ENCODE data around the gene ZNF154. TPM values are rescaled to one million over a fixed set of nuclear protein-coding genes. Genes with fewer than 3 reads are reported as not detected.

ZNF154 gene
- total RNA-seq, 1 experiment from 2014 or later = 20.0 TPM

- TF ChIP-seq IRF1 (CRISPR knock-in tag; IDR thresholded peaks at IDR 0.05) (no peak), IRF2 (CRISPR knock-in tag; IDR thresholded peaks at IDR 0.05; ENCODE audit: borderline replicate concordance, low read depth) (no peak), ZBTB21 (CRISPR knock-in tag; IDR thresholded peaks at IDR 0.05; ENCODE audit: borderline replicate concordance) (no peak), OVOL2 (CRISPR knock-in tag; IDR thresholded peaks at IDR 0.05; ENCODE audit: borderline replicate concordance) (no peak)
These were observed 60.5 kb downstream of the ZNF154 start (continued) for GRCh38 chr19:57648331-57649003.

Other genes starting within 250 kb of the ZNF154 start
- gene ZNF772, start 231.6 kb downstream of the ZNF154 start, total RNA-seq (2021) = 13.1 to 15.0 TPM (median 14.0 TPM) in 3 replicates
- 9.0 to 11.3 TPM (median 9.1 TPM) in 3 replicates for gene ZNF419, start 221.5 kb downstream of the ZNF154 start, total RNA-seq (2021)
- gene ZNF773, start 209.3 kb downstream of the ZNF154 start, total RNA-seq (2021) = 6.3 to 8.6 TPM (median 6.8 TPM) in 3 replicates
- gene ZNF549, start 181.8 kb downstream of the ZNF154 start, total RNA-seq (2021) = 8.8 to 9.7 TPM (median 9.2 TPM) in 3 replicates
- 13.0 to 17.5 TPM (median 15.5 TPM) in 3 replicates for gene ZNF550, start 149.3 kb downstream of the ZNF154 start, total RNA-seq (2021)
- gene ZNF416, start 130.3 kb downstream of the ZNF154 start, total RNA-seq (2021) = 8.3 to 10.0 TPM (median 9.1 TPM) in 3 replicates
- gene ZIK1, start 125.1 kb downstream of the ZNF154 start, total RNA-seq (2021) = 30.0 to 31.5 TPM (median 31.1 TPM) in 3 replicates
- gene ZNF530, start 109.3 kb downstream of the ZNF154 start, total RNA-seq (2021) = 10.4 to 12.0 TPM (median 11.2 TPM) in 3 replicates
- gene ZNF134, start 95.0 kb downstream of the ZNF154 start, total RNA-seq (2021) = 46.8 to 53.1 TPM (median 52.5 TPM) in 3 replicates
- 13.5 to 17.6 TPM (median 14.3 TPM) in 3 replicates for gene ZNF211, start 76.0 kb downstream of the ZNF154 start, total RNA-seq (2021)
- gene ZSCAN4, start 40.3 kb downstream of the ZNF154 start, total RNA-seq (2021) = 0.09 to 0.13 TPM in 2 of 3 replicates, not detected in the other
- 30.2 to 32.4 TPM (median 31.3 TPM) in 3 replicates for gene ZNF551, start 27.2 kb downstream of the ZNF154 start, total RNA-seq (2021)
- 6.8 to 9.1 TPM (median 7.1 TPM) in 3 replicates for gene ZNF671, start 18.4 kb upstream of the ZNF154 start, total RNA-seq (2021)
- gene ZNF776, start 37.6 kb upstream of the ZNF154 start, total RNA-seq (2021) = 14.3 to 16.9 TPM (median 16.4 TPM) in 3 replicates
- 13.6 to 16.4 TPM (median 15.4 TPM) in 3 replicates for gene ZNF586, start 60.5 kb upstream of the ZNF154 start, total RNA-seq (2021)
- gene ZNF552, start 105.7 kb upstream of the ZNF154 start, total RNA-seq (2021) = 9.0 to 13.1 TPM (median 9.3 TPM) in 3 replicates
- gene ZNF587B, start 121.1 kb upstream of the ZNF154 start, total RNA-seq (2021) = 39.9 to 43.2 TPM (median 41.7 TPM) in 3 replicates
- 46.6 to 57.0 TPM (median 47.0 TPM) in 3 replicates for gene ZNF587, start 140.7 kb upstream of the ZNF154 start, total RNA-seq (2021)
- gene ZNF814, start 179.8 kb upstream of the ZNF154 start, total RNA-seq (2021) = 60.7 to 80.8 TPM (median 77.8 TPM) in 3 replicates
- gene ZNF417, start 207.4 kb upstream of the ZNF154 start, total RNA-seq (2021) = 21.4 to 22.6 TPM (median 21.5 TPM) in 3 replicates
- 19.6 to 21.1 TPM (median 20.8 TPM) in 3 replicates for gene ZNF418, start 226.2 kb upstream of the ZNF154 start, total RNA-seq (2021)
- gene ZNF256, start 238.5 kb upstream of the ZNF154 start, total RNA-seq (2021) = 15.1 to 17.9 TPM (median 15.9 TPM) in 3 replicates